HCT116 (cell line): ENCODE results near the gene HYLS1. TPM values are rescaled to one million over a fixed set of nuclear protein-coding genes. Genes with fewer than 3 reads are reported as not detected.

Experiments used
- ATAC-seq: fragments of 200-7000 bp; cut with Tn5 transposase; 2 replicates; pipeline ENCODE4 v1.9.1; 2020; ENCODE audit warnings: mild to moderate bottlenecking, moderate library complexity
- BruUV-seq: library from RNA; stranded (reverse); fragments of 400-500 nt; replicated peaks from 2 replicates; lab custom pipeline; 2021; lab: Mats Ljungman, UMichigan
- CTCF ChIA-PET: fragments of 300-600 bp; sonication (Branson Sonifier 250); formaldehyde crosslinking; loops from one replicate; lab custom pipeline; 2021; ENCODE audit warnings: antibody characterized with exemption; lab: Charles Lee
- POLR2A ChIA-PET: fragments of 300-600, 350-600 bp; sonication (Branson Sonifier 250); formaldehyde crosslinking; loops from one replicate; lab custom pipeline; 2021; ENCODE audit warnings: antibody characterized with exemption; lab: Charles Lee
- RAD21 ChIA-PET, 2 experiments: fragments of 300-600 bp; sonication (Branson Sonifier 250); formaldehyde crosslinking; loops; one replicate each; lab custom pipeline; 2023; ENCODE audit warnings: low total read pairs in 2 of 2; ENCODE audit not compliant: uncharacterized antibody in 2 of 2, unreplicated experiment in 2 of 2, low non-redundant PET in 1 of 2; lab: Charles Lee
- DNase-seq: peaks from one replicate; pipeline ENCODE4 v3.0.0-alpha.2; 2010; ENCODE audit warnings: low read depth, low spot score
- H2AFZ ChIP-seq: fragments of 200-600 bp; shearing (Covaris generic), sonication (generic); 2 replicates; pipeline ENCODE4 v1.6.1; 2017; ENCODE audit warnings: low read depth, mixed run types, mixed read lengths, antibody characterized with exemption, low read length; ENCODE audit not compliant: poor library complexity, severe bottlenecking
- H3K27ac ChIP-seq: 2 replicates; pipeline ENCODE4 v1.5.1; 2012; ENCODE audit warnings: low read depth, low read length
- H3K27me3 ChIP-seq: fragments of 200-600 bp; sonication (generic); 2 replicates; pipeline ENCODE4 v1.6.1; 2016; ENCODE audit warnings: mixed run types, low read length, mixed read lengths; ENCODE audit not compliant: insufficient read depth
- H3K36me3 ChIP-seq, 2 experiments: fragments of 200-500 bp in 1 of 2; fragments of 200-600 bp in 1 of 2; sonication (Bioruptor generic) in 1 of 2; sonication (generic) in 1 of 2; 2 replicates each; pipeline versions ENCODE4 v1.5.1 to v1.6.1; 2014 to 2016; ENCODE audit warnings: low read length in 2 of 2, inconsistent platforms in 1 of 2, mixed read lengths in 1 of 2, mixed run types in 1 of 2; ENCODE audit not compliant: insufficient read depth in 2 of 2, control insufficient read depth in 1 of 2
- H3K4me1 ChIP-seq, 2 experiments: fragments of 200-600 bp in 1 of 2; sonication (generic) in 1 of 2; 2 replicates each; pipeline versions ENCODE4 v1.5.1 to v1.6.1; 2012 to 2017; ENCODE audit warnings: low read length in 2 of 2, inconsistent platforms in 1 of 2, mild to moderate bottlenecking in 1 of 2, mixed read lengths in 1 of 2, mixed run types in 1 of 2, moderate library complexity in 1 of 2; ENCODE audit not compliant: insufficient read depth in 2 of 2, control insufficient read depth in 1 of 2
- H3K4me2 ChIP-seq: fragments of 200-600 bp; sonication (generic); 2 replicates; pipeline ENCODE4 v1.6.1; 2017; ENCODE audit warnings: mixed run types, low read length, mixed read lengths
- H3K4me3 ChIP-seq, 2 experiments: fragments of 200-600 bp in 1 of 2; sonication (generic) in 1 of 2; replicated peaks in 1 of 2; 2 replicates each; pipeline ENCODE4 v1.5.1; 2011 to 2016; ENCODE audit warnings: low read length in 2 of 2, control low read depth in 1 of 2, low read depth in 1 of 2, mild to moderate bottlenecking in 1 of 2, mixed read lengths in 1 of 2, mixed run types in 1 of 2
- H3K79me2 ChIP-seq: fragments of 200-600 bp; sonication (generic); 2 replicates; pipeline ENCODE4 v1.6.1; 2017; ENCODE audit warnings: mild to moderate bottlenecking, mixed run types, low read length, moderate library complexity, mixed read lengths; ENCODE audit not compliant: insufficient read depth
- H3K9ac ChIP-seq: fragments of 200-600 bp; sonication (generic); 2 replicates; pipeline ENCODE4 v1.6.1; 2016; ENCODE audit warnings: low read length, mixed read lengths
- H3K9me2 ChIP-seq: fragments of 200-600 bp; sonication (generic), shearing (Covaris generic); 2 replicates; pipeline ENCODE4 v1.6.1; 2017; ENCODE audit warnings: mixed run types, mild to moderate bottlenecking, moderate library complexity; ENCODE audit not compliant: insufficient read depth
- H3K9me3 ChIP-seq, 2 experiments: fragments of 200-500 bp in 1 of 2; fragments of 200-600 bp in 1 of 2; sonication (Bioruptor generic) in 1 of 2; sonication (generic) in 1 of 2; 2 replicates each; pipeline ENCODE4 v1.6.1; 2014 to 2017; ENCODE audit warnings: low read length in 2 of 2, mixed read lengths in 2 of 2, inconsistent platforms in 1 of 2, low read depth in 1 of 2, mild to moderate bottlenecking in 1 of 2, mixed run types in 1 of 2, moderate library complexity in 1 of 2; ENCODE audit not compliant: control insufficient read depth in 1 of 2, insufficient read depth in 1 of 2
- H4K20me1 ChIP-seq: fragments of 200-600 bp; sonication (generic), shearing (Covaris generic); 2 replicates; pipeline ENCODE4 v1.6.1; 2017; ENCODE audit warnings: mixed run types, mild to moderate bottlenecking, moderate library complexity; ENCODE audit not compliant: insufficient read depth
- ATF3 ChIP-seq: IDR thresholded peaks from 2 replicates; pipeline ENCODE4 v1.6.1; 2012
- CEBPB ChIP-seq: IDR thresholded peaks from 2 replicates; pipeline ENCODE4 v1.6.1; 2012; ENCODE audit warnings: low read depth
- POLR2AphosphoS5 ChIP-seq: IDR thresholded peaks from 2 replicates; pipeline ENCODE4 v1.6.1; 2011; ENCODE audit warnings: mild to moderate bottlenecking, low read depth, low read length, moderate library complexity
- RAD21 ChIP-seq: IDR thresholded peaks from 2 replicates; pipeline ENCODE4 v1.6.1; 2012; ENCODE audit warnings: low read depth, mild to moderate bottlenecking
- SIN3A ChIP-seq: IDR thresholded peaks from 2 replicates; pipeline ENCODE4 v1.6.1; 2012; ENCODE audit warnings: low read depth
- intact Hi-C: fragments of 100-400 bp; cut with micrococcal nuclease; formaldehyde crosslinking; loops from 2 replicates; pipeline ENCODE4 v1.10.0; 2022
- total RNA-seq: library from RNA; stranded (reverse); gene quantifications from one replicate; pipeline ENCODE4 v1.2.1, GENCODE V29; 2021; ENCODE audit not compliant: unreplicated experiment
- TF ChIP-seq, protein P1 (sequence below): IDR thresholded peaks from 2 replicates; pipeline ENCODE4 v1.6.1; 2011; ENCODE audit warnings: mild to moderate bottlenecking, low read length, moderate library complexity; ENCODE audit not compliant: insufficient replicate concordance; ENCODE audit errors: extremely low read depth

Gene HYLS1
- total RNA-seq, 1 experiment from 2014 or later: 18.9 TPM

DNA sequence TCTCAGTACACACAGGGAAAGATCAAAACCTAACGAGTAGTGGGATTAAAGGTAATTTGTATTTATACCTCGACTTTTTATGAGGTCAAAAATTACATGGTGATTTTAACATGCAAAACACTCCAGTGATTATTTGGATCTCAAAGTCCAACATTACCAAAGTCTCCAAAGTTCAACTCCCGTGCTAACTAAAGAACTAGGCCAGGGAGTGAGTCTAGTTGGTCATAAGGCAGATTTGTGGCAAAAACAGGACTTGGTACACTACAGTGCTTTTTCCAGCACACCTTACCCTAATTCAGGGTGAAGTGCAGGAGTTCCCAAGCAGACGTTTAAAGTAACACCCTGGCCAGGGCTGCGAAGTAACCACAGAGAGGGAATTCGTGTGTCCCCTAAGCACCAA lies 14.4 kb downstream of the HYLS1 start:
- Histone ChIP-seq H3K9me3 (no peaks in the 10 kb centered on the region), H3K79me2 (peaks cover 56% of the 10 kb centered on the region), H3K4me1 (peaks cover 3 to 8% of the 10 kb centered on the region in 2 experiments; a peak in 2 of 4 replicates), H3K9me2 (no peaks in the 10 kb centered on the region), H3K9ac (no peak overlapping the region), H3K36me3 (peaks cover 17 to 20% of the 10 kb centered on the region in 2 experiments; a peak in 3 of 4 replicates), H3K4me3 (peak overlapping the region; percentile 63 to 82), H2AFZ (no peak overlapping the region), H3K27me3 (peaks cover 8% of the 10 kb centered on the region; the same call in 1 of the 2 replicates), H4K20me1 (0 out of 2 replicates have a peak, but pooled peaks cover 4% of the 10 kb centered on the region), H3K4me2 (peak overlapping the region; percentile 79), H3K27ac (no peak overlapping the region)
- ChIA-PET RAD21 (no interaction called here), POLR2A (no interaction called here), CTCF (no interaction called here)
- DNase-seq (no peak), ATAC-seq (no peak)
- intact Hi-C loops: no loop called here
- BruUV-seq: no TSS peak
- TF ChIP-seq ATF3 (no peak), CEBPB (no peak)

- CTCF ChIA-PET: interaction anchor here (1.0 to 1.1 kb wide), 2 partner anchors 11 to 291 kb away, joined by 5 to 8 read pairs; no protein-coding TSS in a partner anchor
- peak overlapping the region; percentile 63 to 82 for H3K4me3 ChIP-seq
- peak; percentile 31 for ATAC-seq
Observed at GRCh38 chr11:125902277-125902926, 14.9 kb downstream of the HYLS1 start.

More at GRCh38 chr11:125902277-125902926, 14.9 kb downstream of the HYLS1 start:
- H2AFZ ChIP-seq: no peak overlapping the region
- peak overlapping the region; percentile 74 for H3K9ac ChIP-seq
- peaks cover 3 to 8% of the 10 kb centered on the region in 2 experiments; a peak in 2 of 4 replicates for H3K4me1 ChIP-seq
- H3K36me3 ChIP-seq: peaks cover 17 to 20% of the 10 kb centered on the region in 2 experiments; a peak in 3 of 4 replicates
- TSS peak; percentile 81 for BruUV-seq
- H3K9me2 ChIP-seq: no peaks in the 10 kb centered on the region
- ChIA-PET POLR2A (interaction anchor here (0.9 to 1.4 kb wide), 2 partner anchors 10 to 15 kb away, joined by 4 to 13 read pairs; partner anchors contain the start of gene HYLS1), RAD21 (no interaction called here)
- 0 out of 2 replicates have a peak, but pooled peaks cover 4% of the 10 kb centered on the region for H4K20me1 ChIP-seq
- no peaks in the 10 kb centered on the region for H3K9me3 ChIP-seq
- peaks cover 8% of the 10 kb centered on the region; the same call in 1 of the 2 replicates for H3K27me3 ChIP-seq
- DNase-seq: no peak
- H3K4me2 ChIP-seq: peak overlapping the region; percentile 79
- peaks cover 51% of the 10 kb centered on the region for H3K79me2 ChIP-seq
- peak overlapping the region; percentile 65 for H3K27ac ChIP-seq
- TF ChIP-seq SIN3A: no peak
- TF ChIP-seq RAD21: no peak
- TF ChIP-seq POLR2AphosphoS5: no peak
- TF ChIP-seq, protein P1, sequence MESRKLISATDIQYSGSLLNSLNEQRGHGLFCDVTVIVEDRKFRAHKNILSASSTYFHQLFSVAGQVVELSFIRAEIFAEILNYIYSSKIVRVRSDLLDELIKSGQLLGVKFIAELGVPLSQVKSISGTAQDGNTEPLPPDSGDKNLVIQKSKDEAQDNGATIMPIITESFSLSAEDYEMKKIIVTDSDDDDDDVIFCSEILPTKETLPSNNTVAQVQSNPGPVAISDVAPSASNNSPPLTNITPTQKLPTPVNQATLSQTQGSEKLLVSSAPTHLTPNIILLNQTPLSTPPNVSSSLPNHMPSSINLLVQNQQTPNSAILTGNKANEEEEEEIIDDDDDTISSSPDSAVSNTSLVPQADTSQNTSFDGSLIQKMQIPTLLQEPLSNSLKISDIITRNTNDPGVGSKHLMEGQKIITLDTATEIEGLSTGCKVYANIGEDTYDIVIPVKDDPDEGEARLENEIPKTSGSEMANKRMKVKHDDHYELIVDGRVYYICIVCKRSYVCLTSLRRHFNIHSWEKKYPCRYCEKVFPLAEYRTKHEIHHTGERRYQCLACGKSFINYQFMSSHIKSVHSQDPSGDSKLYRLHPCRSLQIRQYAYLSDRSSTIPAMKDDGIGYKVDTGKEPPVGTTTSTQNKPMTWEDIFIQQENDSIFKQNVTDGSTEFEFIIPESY: no peak
- intact Hi-C loops: no loop called here
